Hematopoietic multipotent progenitor cell treated with erythropoietin and hydrocortisone succinate and interleukin-3 and kit ligand, for 6 days (in vitro differentiated cells): ENCODE data around the gene ENDOG.
A peak's percentile ranks its signal among the peaks of the same experiment; 100 is the strongest.
"Not testable (repeated sequence)": the region's sequence is repeated elsewhere in the genome, so short reads cannot be mapped to it uniquely, and the experiment has no call there.

Experiments
- DNase-seq: peaks from one replicate; pipeline ENCODE4 v3.0.0-alpha.2; 2015

The ENDOG gene

GRCh38 chr9:128829477-128830251, 11.4 kb downstream of the ENDOG start, which contains the start of gene SPOUT1:
SPOUT1 (minus strand) TSS chr9:128829794; CDS start chr9:128829780, 14 bp downstream.
- peak; percentile 97 for DNase-seq

GRCh38 chr9:128833696-128834095, 15.4 kb downstream of the ENDOG start:
- DNase-seq = no peak

- no peak for DNase-seq
These were observed 17.2 kb downstream of the ENDOG start for GRCh38 chr9:128835246-128836210.

GRCh38 chr9:128836509-128837145, 18.3 kb downstream of the ENDOG start:
- DNase-seq = no peak

GRCh38 chr9:128838338-128838737, 20.0 kb downstream of the ENDOG start:
- no peak for DNase-seq

GRCh38 chr9:128840524-128840923, 22.2 kb downstream of the ENDOG start:
- no peak for DNase-seq

- DNase-seq = no peak
These were observed 23.6 kb downstream of the ENDOG start for GRCh38 chr9:128841694-128842492.

GRCh38 chr9:128843171-128843570, 24.9 kb downstream of the ENDOG start:
- not testable (repeated sequence) for DNase-seq

GRCh38 chr9:128845186-128845931, 27.1 kb downstream of the ENDOG start:
- DNase-seq = peak; percentile 35

GRCh38 chr9:128846680-128847030, 28.4 kb downstream of the ENDOG start:
- DNase-seq = no peak

- no peak for DNase-seq
These were observed 29.5 kb downstream of the ENDOG start for GRCh38 chr9:128847803-128848202.

GRCh38 chr9:128851024-128851423, 32.7 kb downstream of the ENDOG start:
- DNase-seq = not testable (repeated sequence)

- peak; percentile 75 for DNase-seq
These were observed 33.7 kb downstream of the ENDOG start for GRCh38 chr9:128851779-128852600.

- not testable (repeated sequence) for DNase-seq
These were observed 34.3 kb downstream of the ENDOG start for GRCh38 chr9:128852646-128853045.

GRCh38 chr9:128854454-128854853, 36.2 kb downstream of the ENDOG start:
- not testable (repeated sequence) for DNase-seq

- DNase-seq = not testable (repeated sequence)
These were observed 40.2 kb downstream of the ENDOG start for GRCh38 chr9:128858476-128858875.

GRCh38 chr9:128860937-128861336, 42.6 kb downstream of the ENDOG start:
- no peak for DNase-seq

GRCh38 chr9:128861501-128861900, 43.2 kb downstream of the ENDOG start:
- no peak for DNase-seq

GRCh38 chr9:128862401-128862851, 44.1 kb downstream of the ENDOG start:
- no peak for DNase-seq

- peak; percentile 87 for DNase-seq
These were observed 45.3 kb downstream of the ENDOG start for GRCh38 chr9:128863647-128864046.
